ENCODE measurements around the gene NANOS2.
"Not testable (repeated sequence)": the region's sequence is repeated elsewhere in the genome, so short reads cannot be mapped to it uniquely, and the experiment has no call there.

The NANOS2 gene

GRCh38 chr19:45872095-45872919 lies 42.3 kb downstream of the NANOS2 start:
- Mint-ChIP-seq H3K27ac (no peak overlapping the region), H3K36me3 (ENCODE audit: low read depth) (no peaks in the 10 kb centered on the region), H3K9me3 (no peaks in the 10 kb centered on the region), H3K27me3 (ENCODE audit: low read depth, poor library complexity) (peaks cover 10% of the 10 kb centered on the region), H3K4me3 (no peak overlapping the region), H3K4me1 (peaks cover 41% of the 10 kb centered on the region)
- no peak for TF ChIP-seq CTCF (IDR thresholded peaks at IDR 0.05)
- no peak for DNase-seq

GRCh38 chr19:45870798-45871197 lies 43.8 kb downstream of the NANOS2 start:
- Mint-ChIP-seq H3K4me1 (peaks cover 29% of the 10 kb centered on the region), H3K4me3 (no peak overlapping the region), H3K27ac (no peak overlapping the region), H3K36me3 (ENCODE audit: low read depth) (no peaks in the 10 kb centered on the region), H3K9me3 (no peaks in the 10 kb centered on the region), H3K27me3 (ENCODE audit: low read depth, poor library complexity) (peaks cover 25% of the 10 kb centered on the region)
- no peak for DNase-seq
- TF ChIP-seq CTCF (IDR thresholded peaks at IDR 0.05): no peak

GRCh38 chr19:45867241-45867640 lies 47.3 kb downstream of the NANOS2 start:
- H3K4me1 Mint-ChIP-seq: peaks cover 21% of the 10 kb centered on the region
- H3K27me3 Mint-ChIP-seq (ENCODE audit: low read depth, poor library complexity): peaks cover 54% of the 10 kb centered on the region
- H3K36me3 Mint-ChIP-seq (ENCODE audit: low read depth); H3K27ac Mint-ChIP-seq; H3K9me3 Mint-ChIP-seq; DNase-seq; H3K4me3 Mint-ChIP-seq: not testable (repeated sequence)

GRCh38 chr19:45866400-45867176 lies 48.0 kb downstream of the NANOS2 start:
- Mint-ChIP-seq H3K36me3 (ENCODE audit: low read depth) (no peaks in the 10 kb centered on the region), H3K4me3 (no peak overlapping the region), H3K27ac (no peak overlapping the region), H3K27me3 (ENCODE audit: low read depth, poor library complexity) (peaks cover 54% of the 10 kb centered on the region), H3K4me1 (peaks cover 27% of the 10 kb centered on the region), H3K9me3 (no peaks in the 10 kb centered on the region)
- DNase-seq: no peak
- TF ChIP-seq CTCF (IDR thresholded peaks at IDR 0.05): no peak

GRCh38 chr19:45865269-45865948 lies 49.2 kb downstream of the NANOS2 start:
- Mint-ChIP-seq H3K27me3 (ENCODE audit: low read depth, poor library complexity) (peaks cover 52% of the 10 kb centered on the region), H3K4me3 (peak overlapping the region; percentile 18), H3K9me3 (no peaks in the 10 kb centered on the region), H3K36me3 (ENCODE audit: low read depth) (peaks cover under 1% of the 10 kb centered on the region), H3K4me1 (peaks cover 30% of the 10 kb centered on the region), H3K27ac (no peak overlapping the region)
- DNase-seq: no peak
- TF ChIP-seq CTCF (IDR thresholded peaks at IDR 0.05): no peak

- no peak for DNase-seq
- Mint-ChIP-seq H3K9me3 (no peaks in the 10 kb centered on the region), H3K4me3 (peak overlapping the region; percentile 86), H3K36me3 (ENCODE audit: low read depth) (peaks cover 4% of the 10 kb centered on the region), H3K27me3 (ENCODE audit: low read depth, poor library complexity) (peaks cover 51% of the 10 kb centered on the region), H3K27ac (no peak overlapping the region), H3K4me1 (peaks cover 30% of the 10 kb centered on the region)
- no peak for TF ChIP-seq CTCF (IDR thresholded peaks at IDR 0.05)
Measured at GRCh38 chr19:45864629-45865082, 49.9 kb downstream of the NANOS2 start.
